Effector memory CD8-positive, alpha-beta T cell (primary cell): ENCODE data around the gene RAB13.

ENCODE experiments used
- ATAC-seq: fragments of 150-1000 bp; cut with Tn5 transposase; replicated peaks from 2 replicates; pipeline ENCODE4 v1.10.0; 2021; ENCODE audit warnings: mild to moderate bottlenecking, moderate library complexity
- DNase-seq, 3 experiments: peaks; one replicate each; pipeline ENCODE4 v3.0.0; 2021
- H3K27ac Mint-ChIP-seq, 2 donors: one replicate each; pipeline ENCODE4 v1.8.0; 2022; ENCODE audit warnings: mild to moderate bottlenecking in 2 of 2, mixed read lengths in 2 of 2, moderate library complexity in 2 of 2
- H3K27me3 Mint-ChIP-seq, 2 donors: one replicate each; pipeline ENCODE4 v1.8.0; 2022; ENCODE audit warnings: mixed read lengths in 2 of 2
- H3K36me3 Mint-ChIP-seq: one replicate; pipeline ENCODE4 v1.8.0; 2022; ENCODE audit warnings: mild to moderate bottlenecking, moderate library complexity, mixed read lengths; ENCODE audit not compliant: insufficient read depth
- H3K4me1 Mint-ChIP-seq, 2 donors: one replicate each; pipeline ENCODE4 v1.8.0; 2022; ENCODE audit warnings: low read depth in 2 of 2, mixed read lengths in 2 of 2
- H3K4me3 Mint-ChIP-seq, 2 donors: one replicate each; pipeline ENCODE4 v1.8.0; 2022; ENCODE audit warnings: mild to moderate bottlenecking in 2 of 2, mixed read lengths in 2 of 2, moderate library complexity in 2 of 2
- H3K9me3 Mint-ChIP-seq, 2 donors: one replicate each; pipeline ENCODE4 v1.8.0; 2022; ENCODE audit warnings: mixed read lengths in 2 of 2

The RAB13 gene

GRCh38 chr1:153970346-153970745, 15.8 kb downstream of the RAB13 start:
- ATAC-seq (no peak), DNase-seq (no peak)
- Mint-ChIP-seq H3K36me3 (peaks cover 25% of the 10 kb centered on the region), H3K9me3 (no peaks in the 10 kb centered on the region), H3K4me1 (peaks cover 24 to 25% of the 10 kb centered on the region in 2 donors), H3K27me3 (no peaks in the 10 kb centered on the region), H3K27ac (no peak overlapping the region), H3K4me3 (no peak overlapping the region)

- H3K27ac Mint-ChIP-seq = peak overlapping the region in 1 of 2 donors; percentile 98
- DNase-seq = no peak
- peaks cover 26 to 30% of the 10 kb centered on the region in 2 donors for H3K4me1 Mint-ChIP-seq
- ATAC-seq = no peak
- no peaks in the 10 kb centered on the region for H3K9me3 Mint-ChIP-seq
- peak overlapping the region in 1 of 2 donors; percentile 9 for H3K4me3 Mint-ChIP-seq
- no peaks in the 10 kb centered on the region for H3K27me3 Mint-ChIP-seq
- H3K36me3 Mint-ChIP-seq = peaks cover 11% of the 10 kb centered on the region
Observed at GRCh38 chr1:153968972-153969371, 17.2 kb downstream of the RAB13 start.

- H3K27me3 Mint-ChIP-seq = no peaks in the 10 kb centered on the region
- DNase-seq (no peak), ATAC-seq (no peak)
- H3K27ac Mint-ChIP-seq = peak overlapping the region in 1 of 2 donors; percentile 98
- H3K9me3 Mint-ChIP-seq = no peaks in the 10 kb centered on the region
- peaks cover 8% of the 10 kb centered on the region for H3K36me3 Mint-ChIP-seq
- peak overlapping the region; percentile 96 to 99 for H3K4me3 Mint-ChIP-seq
- peaks cover 31 to 34% of the 10 kb centered on the region in 2 donors for H3K4me1 Mint-ChIP-seq
Observed at GRCh38 chr1:153968408-153968807, 17.7 kb downstream of the RAB13 start.

- Mint-ChIP-seq H3K9me3 (no peaks in the 10 kb centered on the region), H3K4me1 (peaks cover 31 to 34% of the 10 kb centered on the region in 2 donors), H3K4me3 (peak overlapping the region; percentile 96 to 99), H3K36me3 (peaks cover 8% of the 10 kb centered on the region), H3K27me3 (no peaks in the 10 kb centered on the region), H3K27ac (peak overlapping the region; percentile 92 to 98)
- DNase-seq (no peak), ATAC-seq (no peak)
Observed at GRCh38 chr1:153968000-153968363, 18.2 kb downstream of the RAB13 start.

GRCh38 chr1:153967107-153967999, 18.8 kb downstream of the RAB13 start, which contains the start of gene CREB3L4:
CREB3L4 (plus strand) TSS chr1:153967902; CDS start chr1:153968526, 624 bp downstream.
- Mint-ChIP-seq H3K27me3 (no peaks in the 10 kb centered on the region), H3K36me3 (peaks cover 8% of the 10 kb centered on the region), H3K9me3 (no peaks in the 10 kb centered on the region), H3K4me3 (peak within 1 kb of the TSS; percentile 96 to 99), H3K4me1 (peaks cover 37 to 40% of the 10 kb centered on the region in 2 donors), H3K27ac (peak within 1 kb of the TSS; percentile 92 to 98)
- ATAC-seq = peak; percentile 87
- DNase-seq = peak; percentile 71 to 77 (median 74)

- Mint-ChIP-seq H3K4me1 (peaks cover 38 to 43% of the 10 kb centered on the region in 2 donors), H3K27me3 (no peaks in the 10 kb centered on the region), H3K4me3 (peak overlapping the region; percentile 77 to 86), H3K36me3 (peaks cover 8% of the 10 kb centered on the region), H3K9me3 (no peaks in the 10 kb centered on the region), H3K27ac (peak overlapping the region; percentile 87 to 88)
- DNase-seq (no peak), ATAC-seq (no peak)
Observed at GRCh38 chr1:153963850-153964331, 22.2 kb downstream of the RAB13 start.

- ATAC-seq = peak; percentile 42
- Mint-ChIP-seq H3K9me3 (no peaks in the 10 kb centered on the region), H3K27ac (peak within 1 kb of the TSS; percentile 87 to 88), H3K4me1 (peaks cover 42 to 48% of the 10 kb centered on the region in 2 donors), H3K27me3 (no peaks in the 10 kb centered on the region), H3K36me3 (peaks cover 12% of the 10 kb centered on the region), H3K4me3 (peak within 1 kb of the TSS; percentile 77 to 86)
- peak; percentile 85 to 93 (median 91) for DNase-seq
Observed at GRCh38 chr1:153963030-153963849, 22.9 kb downstream of the RAB13 start, which contains the start of gene SLC39A1. SLC39A1 (minus strand) TSS chr1:153963537; CDS start chr1:153962715, 822 bp downstream.

GRCh38 chr1:153962088-153963029, 23.8 kb downstream of the RAB13 start:
- ATAC-seq (no peak), DNase-seq (no peak)
- peak overlapping the region; percentile 87 to 88 for H3K27ac Mint-ChIP-seq
- peak overlapping the region; percentile 77 to 86 for H3K4me3 Mint-ChIP-seq
- H3K36me3 Mint-ChIP-seq = peaks cover 13% of the 10 kb centered on the region
- peaks cover 36 to 41% of the 10 kb centered on the region in 2 donors for H3K4me1 Mint-ChIP-seq
- no peaks in the 10 kb centered on the region for H3K9me3 Mint-ChIP-seq
- H3K27me3 Mint-ChIP-seq = no peaks in the 10 kb centered on the region

- no peaks in the 10 kb centered on the region for H3K9me3 Mint-ChIP-seq
- H3K4me1 Mint-ChIP-seq = peaks cover 38 to 44% of the 10 kb centered on the region in 2 donors
- H3K4me3 Mint-ChIP-seq = no peak overlapping the region
- peak overlapping the region in 1 of 2 donors; percentile 88 for H3K27ac Mint-ChIP-seq
- no peak for ATAC-seq
- peaks cover 9% of the 10 kb centered on the region for H3K36me3 Mint-ChIP-seq
- no peaks in the 10 kb centered on the region for H3K27me3 Mint-ChIP-seq
- no peak for DNase-seq
Observed at GRCh38 chr1:153961421-153961820, 24.7 kb downstream of the RAB13 start.

GRCh38 chr1:153960206-153960605, 25.9 kb downstream of the RAB13 start:
- Mint-ChIP-seq H3K4me1 (peaks cover 40 to 46% of the 10 kb centered on the region in 2 donors), H3K4me3 (no peak overlapping the region), H3K27me3 (no peaks in the 10 kb centered on the region), H3K36me3 (peaks cover 9% of the 10 kb centered on the region), H3K27ac (no peak overlapping the region), H3K9me3 (no peaks in the 10 kb centered on the region)
- DNase-seq (no peak), ATAC-seq (no peak)

- Mint-ChIP-seq H3K27me3 (no peaks in the 10 kb centered on the region), H3K4me3 (no peak overlapping the region), H3K9me3 (no peaks in the 10 kb centered on the region), H3K36me3 (peaks cover 9% of the 10 kb centered on the region), H3K4me1 (peaks cover 42 to 45% of the 10 kb centered on the region in 2 donors), H3K27ac (peak overlapping the region in 1 of 2 donors; percentile 83)
- no peak for DNase-seq
- no peak for ATAC-seq
Observed at GRCh38 chr1:153959454-153959853, 26.7 kb downstream of the RAB13 start.

- H3K4me3 Mint-ChIP-seq = peak overlapping the region; percentile 89 to 90
- peak overlapping the region; percentile 83 to 92 for H3K27ac Mint-ChIP-seq
- ATAC-seq (no peak), DNase-seq (no peak)
- peaks cover 11% of the 10 kb centered on the region for H3K36me3 Mint-ChIP-seq
- peaks cover 44 to 45% of the 10 kb centered on the region in 2 donors for H3K4me1 Mint-ChIP-seq
- H3K9me3 Mint-ChIP-seq = no peaks in the 10 kb centered on the region
- H3K27me3 Mint-ChIP-seq = no peaks in the 10 kb centered on the region
Observed at GRCh38 chr1:153958961-153959260, 27.2 kb downstream of the RAB13 start.
